Stimulated activated CD8-positive, alpha-beta memory T cell treated with anti-CD3 and anti-CD28 coated beads, Interleukin-15, amount 100 ng/mL, for 48 hours (primary cell): Measurements from ENCODE around the gene HSPA6.
"Not testable (repeated sequence)": the region's sequence is repeated elsewhere in the genome, so short reads cannot be mapped to it uniquely, and the experiment has no call there.

ENCODE experiments used
- DNase-seq, 2 donors: peaks; one replicate each; pipeline ENCODE4 v3.0.0-alpha.2; 2020; ENCODE audit warnings: low read depth in 2 of 2

HSPA6 gene

DNA sequence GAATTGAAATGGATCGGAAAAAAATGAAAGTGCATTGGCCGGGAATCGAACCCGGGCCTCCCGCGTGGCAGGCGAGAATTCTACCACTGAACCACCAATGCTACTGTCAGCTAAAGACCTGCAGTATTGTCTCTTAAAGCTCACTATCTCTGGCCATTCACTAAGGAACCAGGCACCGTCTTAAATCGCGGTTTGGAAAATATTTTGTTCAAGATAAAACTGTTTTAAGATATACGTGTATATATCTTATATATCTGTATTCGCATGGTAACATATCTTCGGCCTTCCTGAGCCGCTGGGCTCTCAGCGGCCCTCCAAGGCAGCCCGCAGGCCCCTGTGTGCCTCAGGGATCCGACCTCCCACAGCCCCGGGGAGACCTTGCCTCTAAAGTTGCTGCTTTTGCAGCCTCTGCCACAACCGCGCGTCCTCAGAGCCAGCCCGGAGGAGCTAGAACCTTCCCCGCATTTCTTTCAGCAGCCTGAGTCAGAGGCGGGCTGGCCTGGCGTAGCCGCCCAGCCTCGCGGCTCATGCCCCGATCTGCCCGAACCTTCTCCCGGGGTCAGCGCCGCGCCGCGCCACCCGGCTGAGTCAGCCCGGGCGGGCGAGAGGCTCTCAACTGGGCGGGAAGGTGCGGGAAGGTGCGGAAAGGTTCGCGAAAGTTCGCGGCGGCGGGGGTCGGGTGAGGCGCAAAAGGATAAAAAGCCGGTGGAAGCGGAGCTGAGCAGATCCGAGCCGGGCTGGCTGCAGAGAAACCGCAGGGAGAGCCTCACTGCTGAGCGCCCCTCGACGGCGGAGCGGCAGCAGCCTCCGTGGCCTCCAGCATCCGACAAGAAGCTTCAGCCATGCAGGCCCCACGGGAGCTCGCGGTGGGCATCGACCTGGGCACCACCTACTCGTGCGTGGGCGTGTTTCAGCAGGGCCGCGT is at the start of gene HSPA6:
TSS of gene HSPA6 (plus strand) at position 724 of the 925 bp plus-strand sequence. CDS start at position 843, 119 bp downstream.
- DNase-seq: peak in 1 of 2 donors; percentile 60

DNA sequence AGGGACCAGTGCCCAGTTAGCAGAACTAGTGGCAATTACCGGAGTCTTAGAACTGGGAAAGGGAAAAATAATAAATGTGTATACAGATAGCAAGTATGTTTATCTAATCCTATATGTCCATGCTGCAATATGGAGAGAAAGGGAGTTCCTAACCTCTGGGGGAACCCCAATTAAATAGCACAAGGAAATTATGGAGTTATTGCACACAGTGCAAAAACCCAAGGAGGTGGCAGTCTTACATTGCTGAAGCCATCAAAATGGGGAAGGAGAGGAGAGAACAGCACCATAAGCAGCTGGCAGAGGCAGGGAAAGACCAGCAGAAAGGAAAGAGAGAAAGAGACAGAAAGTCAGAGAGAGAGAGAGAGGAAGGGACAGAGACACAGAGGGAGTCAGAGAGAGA is 46.6 kb upstream of the HSPA6 start:
- not testable (repeated sequence) for DNase-seq

DNA sequence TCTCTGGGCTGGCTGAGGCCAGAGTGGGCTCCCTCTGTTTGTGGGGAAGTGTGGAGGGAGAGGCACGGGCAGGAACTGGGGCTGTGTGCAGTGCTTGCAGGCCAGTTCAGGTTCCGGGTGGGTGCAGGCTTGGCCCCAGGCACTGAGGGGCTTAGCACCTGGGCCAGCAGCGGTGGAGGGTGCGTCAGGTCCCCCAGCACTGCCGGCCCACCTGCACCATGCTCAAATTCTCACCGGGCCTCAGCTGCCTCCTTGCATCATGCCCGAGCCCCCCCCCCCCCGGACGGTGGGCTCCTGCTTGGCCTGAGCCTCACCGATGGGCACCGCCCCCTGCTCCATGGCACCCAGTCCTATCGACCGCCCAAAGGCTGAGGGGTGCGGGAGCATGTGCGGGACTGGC is 45.4 kb upstream of the HSPA6 start:
- no peak for DNase-seq

DNA sequence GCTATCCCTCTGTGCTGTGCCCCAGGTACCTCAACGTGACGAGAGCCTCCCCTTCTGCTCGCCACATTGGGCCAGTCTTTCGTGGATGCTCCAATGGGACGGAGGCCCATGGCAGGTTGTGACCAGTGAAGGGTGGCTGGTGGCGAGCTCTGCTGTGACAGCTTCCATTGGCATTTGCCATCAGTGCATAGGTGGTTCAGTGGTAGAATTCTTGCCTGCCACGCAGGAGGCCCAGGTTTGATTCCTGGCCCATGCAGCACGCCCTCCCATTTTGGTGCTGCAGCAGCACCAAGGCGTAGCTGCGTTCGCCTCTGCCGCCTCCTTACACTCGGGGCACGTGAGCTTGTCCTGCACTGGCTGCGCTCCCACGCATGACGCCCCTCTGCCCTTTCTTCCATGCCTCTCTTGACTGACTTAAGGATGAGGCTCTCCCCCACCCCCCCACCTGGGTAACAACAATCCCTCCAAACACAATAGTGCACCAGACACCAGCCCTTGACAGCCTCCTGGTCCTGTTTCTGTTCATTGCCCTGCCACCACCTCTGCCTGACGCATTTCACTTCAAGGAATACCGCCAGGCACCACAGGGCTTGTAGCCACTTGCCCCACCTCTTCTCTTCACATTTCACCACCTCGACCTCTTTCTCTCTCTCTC is 43.8 kb upstream of the HSPA6 start:
- DNase-seq: no peak

DNA sequence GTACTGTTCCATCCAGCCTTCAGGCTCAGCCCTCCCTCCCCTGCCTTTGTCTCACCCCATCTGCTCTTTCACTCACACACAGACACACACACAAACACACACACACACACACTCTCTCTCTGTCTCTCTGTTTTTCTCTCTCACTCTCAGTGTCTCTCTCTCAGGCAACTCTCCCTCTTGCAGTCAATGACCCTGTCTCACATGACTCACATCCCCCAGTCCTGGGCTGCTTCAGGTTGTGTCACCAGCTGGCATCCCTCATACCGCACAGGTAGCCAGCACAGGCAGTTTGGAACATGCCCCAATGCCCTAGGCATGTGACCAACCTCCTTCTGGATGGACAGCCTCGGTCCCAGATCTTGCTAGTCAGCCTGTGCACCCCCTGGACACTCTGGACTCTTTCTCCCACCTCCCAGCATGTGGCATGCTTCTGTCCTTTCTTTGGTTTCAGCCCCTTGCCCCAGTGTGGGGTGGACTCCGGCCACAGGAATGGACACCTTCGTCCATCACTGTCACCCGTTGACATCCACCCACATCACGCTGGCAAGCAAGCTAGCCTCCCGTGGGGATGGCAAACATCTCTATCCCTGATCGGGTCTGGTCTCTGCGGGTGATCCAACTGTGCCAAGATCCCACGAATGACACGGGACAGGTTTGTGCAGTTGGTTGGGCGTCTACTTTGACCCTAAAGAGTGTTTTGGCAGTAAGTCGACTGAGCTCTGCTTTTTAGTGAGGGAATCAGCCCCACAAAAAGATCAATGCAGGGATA is 42.5 kb upstream of the HSPA6 start:
- DNase-seq: no peak

DNA sequence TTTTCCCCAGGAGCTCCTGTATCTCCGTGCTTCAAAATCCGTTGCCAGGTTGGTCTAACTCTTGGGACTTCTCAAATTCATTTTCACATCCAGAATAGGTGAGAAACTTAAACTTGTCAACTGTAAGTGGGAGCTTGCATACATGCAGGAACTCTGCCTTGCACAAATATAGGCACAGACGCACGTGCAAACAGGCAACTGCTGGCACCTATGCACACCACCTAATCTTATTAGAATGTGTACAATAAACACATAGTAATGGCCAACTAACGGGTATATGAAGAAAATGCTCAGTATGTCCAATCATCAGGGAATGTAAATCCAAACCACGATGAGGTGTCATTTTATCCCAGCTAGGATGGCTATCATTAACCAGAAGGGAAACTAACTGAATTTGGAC is 41.7 kb upstream of the HSPA6 start:
- DNase-seq: no peak

DNA sequence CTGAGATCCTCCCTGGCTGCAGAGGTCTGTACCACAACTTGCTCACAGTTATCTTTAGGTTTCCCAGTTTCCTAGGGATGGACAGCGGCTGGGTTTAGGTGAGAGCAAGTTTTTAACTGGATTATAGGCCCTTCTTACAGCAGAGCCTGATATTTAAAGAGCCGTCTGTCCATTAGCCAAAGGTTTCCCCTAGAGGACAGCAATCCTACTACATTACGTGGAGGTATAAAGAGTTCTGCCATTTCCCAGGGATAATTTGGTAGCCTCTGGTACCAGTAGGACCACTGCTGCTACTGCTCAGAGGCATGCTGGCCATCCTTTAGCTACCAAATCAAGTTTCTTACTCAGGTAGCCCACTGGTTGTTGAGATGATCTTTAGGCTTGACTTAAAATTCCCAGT is 41.0 kb upstream of the HSPA6 start:
- no peak for DNase-seq

DNA sequence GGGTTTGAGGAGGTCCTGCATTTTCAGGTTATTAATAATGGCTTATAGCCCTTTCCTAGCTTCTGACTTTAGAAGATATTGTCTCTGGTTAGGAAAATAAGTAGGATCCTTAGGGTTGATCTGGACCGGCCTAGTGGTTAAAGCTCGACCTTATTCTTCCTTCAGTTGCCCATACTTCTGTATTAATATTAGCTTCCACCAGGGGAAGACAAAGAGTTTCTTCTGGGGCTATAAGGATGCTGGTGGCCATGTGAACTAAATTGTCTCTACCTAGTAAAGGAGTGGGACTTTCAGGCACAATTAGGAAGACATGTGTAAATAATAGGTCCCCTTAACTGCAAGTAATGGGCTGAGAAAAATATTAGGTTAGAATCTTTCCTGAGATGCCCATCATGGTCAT is 39.7 kb upstream of the HSPA6 start:
- no peak for DNase-seq

DNA sequence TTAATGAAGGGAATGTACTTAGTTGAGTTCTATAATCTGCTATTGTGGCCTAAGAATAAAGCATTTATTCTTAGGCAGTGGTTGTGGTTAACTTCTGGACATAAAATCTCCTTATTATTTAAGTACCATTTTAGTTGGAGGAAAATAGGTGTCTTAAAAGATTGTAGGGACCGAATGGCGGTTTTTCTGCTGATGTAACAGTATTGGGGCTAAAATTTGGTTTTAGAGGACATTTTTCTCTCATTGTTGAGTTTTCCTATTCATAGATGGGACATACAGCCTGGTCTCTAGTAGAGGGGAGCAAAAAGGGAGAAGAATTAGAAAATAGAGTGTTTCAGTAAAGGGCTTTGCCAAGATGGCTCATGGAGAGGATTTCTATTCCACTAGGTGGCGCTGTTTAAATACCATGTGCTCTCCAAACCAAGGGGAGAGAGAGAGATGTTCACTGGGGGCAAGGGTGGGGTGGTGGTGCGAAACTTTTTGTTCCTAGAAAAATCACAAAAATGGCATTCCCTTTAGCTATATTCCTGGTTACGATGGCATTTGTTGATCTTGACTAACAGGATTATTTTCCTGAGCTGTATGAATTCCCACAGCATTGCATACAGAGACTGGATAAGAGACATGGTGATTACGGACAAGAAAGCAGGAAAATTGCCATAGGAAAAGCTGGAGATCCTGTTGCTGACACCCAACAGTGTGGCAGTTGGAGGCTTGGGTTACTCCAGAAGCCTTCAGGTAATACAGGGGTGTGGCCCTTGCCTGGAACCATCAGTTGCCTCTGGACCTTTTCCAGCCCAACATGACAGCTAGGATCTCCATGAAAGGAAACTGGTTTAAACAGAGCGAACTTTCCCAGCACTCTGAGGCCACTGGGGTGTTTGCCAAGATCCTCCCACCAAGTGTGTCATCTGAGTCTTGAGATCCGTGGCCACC is 37.3 kb upstream of the HSPA6 start:
- no peak for DNase-seq

DNA sequence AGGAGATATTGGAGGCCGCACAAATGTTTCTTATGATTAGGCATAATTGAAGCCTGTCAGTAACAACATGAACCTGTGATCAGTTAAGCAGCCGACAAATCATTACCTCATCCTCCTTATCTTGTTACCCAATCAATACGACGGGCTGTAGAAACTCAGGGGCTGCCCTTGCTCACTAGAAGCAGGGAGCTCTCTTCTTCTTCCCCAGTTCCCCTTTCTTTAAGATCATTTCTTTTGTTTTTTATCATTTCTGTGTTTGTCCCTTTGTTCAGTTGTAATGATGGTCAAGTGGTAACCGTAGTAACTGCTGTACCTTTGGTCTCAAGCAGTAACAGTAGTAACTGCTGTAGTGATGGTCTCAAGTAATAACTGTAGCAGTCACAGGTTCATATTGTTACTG is 32.9 kb upstream of the HSPA6 start:
- DNase-seq: no peak

DNA sequence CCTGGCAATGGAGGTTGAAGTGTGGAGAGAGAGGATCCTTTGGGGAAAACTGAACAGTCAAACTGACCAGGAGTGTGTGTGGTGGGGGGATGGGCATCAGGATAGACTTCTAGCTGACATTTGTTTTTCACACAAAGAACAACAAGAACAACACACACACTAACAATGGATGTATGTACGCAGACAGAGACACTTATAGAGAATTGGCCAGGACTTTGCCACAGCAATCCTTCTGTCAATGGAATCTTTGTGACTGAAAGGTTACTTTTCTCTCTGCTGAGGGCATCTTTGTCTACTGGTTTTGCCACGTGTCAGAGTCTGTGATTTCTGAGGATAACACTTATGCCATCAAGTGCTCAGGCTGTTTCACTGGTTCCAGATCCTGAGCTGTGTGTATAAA is 31.5 kb upstream of the HSPA6 start:
- DNase-seq: no peak

DNA sequence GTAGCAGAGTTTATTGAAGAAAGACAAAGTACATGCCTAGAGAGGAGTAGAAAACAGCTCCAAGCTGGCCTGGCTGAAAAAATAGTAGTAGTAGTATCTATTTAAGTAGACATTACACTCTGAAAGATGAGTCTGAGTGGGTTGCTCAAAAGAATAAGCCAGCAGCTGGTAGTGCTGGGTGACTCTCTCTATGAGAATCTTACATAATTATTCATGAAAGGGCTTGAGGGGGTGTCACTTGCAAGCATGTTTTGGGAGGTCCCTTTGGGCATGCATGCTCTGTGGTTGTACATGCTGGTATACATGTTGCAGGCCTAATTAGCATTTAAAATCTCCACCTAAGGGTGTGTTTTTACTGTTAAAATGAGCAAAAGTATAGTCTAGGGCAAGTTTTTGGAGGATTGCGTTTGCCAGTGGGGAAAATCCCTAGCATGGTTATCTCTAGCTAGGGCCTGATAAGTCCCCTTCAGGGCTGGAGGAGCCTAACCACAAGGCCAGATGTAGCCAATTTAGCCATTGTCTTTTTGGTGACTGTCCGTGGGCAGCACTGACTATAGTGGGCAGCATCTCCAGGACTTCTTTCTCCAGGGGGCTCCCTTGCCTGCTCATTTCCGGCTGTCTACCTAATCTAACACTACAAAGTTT is 30.1 kb upstream of the HSPA6 start:
- DNase-seq: no peak

DNA sequence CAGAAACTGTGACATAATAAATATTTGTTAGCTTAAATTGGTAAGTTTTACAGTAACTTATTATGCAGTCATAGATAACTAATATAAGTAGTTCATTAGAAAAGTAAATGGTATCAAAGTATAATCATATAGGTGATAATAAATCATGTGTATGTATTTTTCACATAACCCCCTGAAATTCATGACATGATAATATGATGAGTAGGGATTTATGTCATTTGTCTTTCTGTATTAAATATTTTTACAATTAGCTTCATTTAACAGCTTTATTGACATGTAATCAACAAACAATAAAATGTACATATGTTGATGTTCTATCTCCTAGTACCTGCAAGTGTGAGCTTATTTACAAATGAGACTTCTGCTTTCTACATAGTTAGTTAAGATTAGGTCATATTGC is 28.9 kb upstream of the HSPA6 start:
- no peak for DNase-seq

DNA sequence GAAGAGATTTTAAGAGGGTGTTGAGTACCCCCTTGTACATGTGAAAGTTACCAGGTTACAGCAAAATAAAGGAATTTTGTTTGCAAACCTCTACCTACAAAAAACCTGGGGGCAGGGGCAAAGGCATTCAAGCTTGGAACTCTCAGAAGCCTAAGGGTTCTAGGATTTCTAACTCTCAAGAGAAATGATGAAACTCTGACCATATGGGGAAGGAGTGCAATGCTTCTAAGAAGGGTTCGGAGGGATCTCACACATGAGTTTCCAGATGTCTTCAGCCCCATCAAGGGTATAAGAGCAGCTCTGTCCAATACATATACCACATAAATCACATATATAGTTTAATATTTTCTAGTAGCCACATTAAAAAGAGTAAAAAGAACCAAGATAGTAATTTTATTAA is 26.4 kb upstream of the HSPA6 start:
- DNase-seq: no peak

DNA sequence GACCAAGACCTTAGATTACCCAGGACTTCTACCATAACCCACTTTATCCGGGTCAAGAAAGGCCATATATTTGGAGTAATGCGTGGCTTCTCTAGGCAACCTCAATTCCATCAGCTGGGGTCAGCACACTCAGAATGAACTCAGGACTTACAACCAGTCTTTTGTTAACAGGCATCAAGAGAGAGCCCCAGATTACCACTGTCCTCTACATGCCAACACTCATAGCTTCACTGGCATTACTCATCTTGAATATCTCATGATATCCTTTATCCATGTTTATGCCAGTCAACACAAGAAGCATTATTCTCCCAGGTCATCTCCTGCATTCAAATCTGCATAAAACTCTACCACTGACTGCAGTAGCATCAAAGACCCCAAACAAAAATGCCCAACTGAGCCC is 25.7 kb upstream of the HSPA6 start:
- DNase-seq: no peak

DNA sequence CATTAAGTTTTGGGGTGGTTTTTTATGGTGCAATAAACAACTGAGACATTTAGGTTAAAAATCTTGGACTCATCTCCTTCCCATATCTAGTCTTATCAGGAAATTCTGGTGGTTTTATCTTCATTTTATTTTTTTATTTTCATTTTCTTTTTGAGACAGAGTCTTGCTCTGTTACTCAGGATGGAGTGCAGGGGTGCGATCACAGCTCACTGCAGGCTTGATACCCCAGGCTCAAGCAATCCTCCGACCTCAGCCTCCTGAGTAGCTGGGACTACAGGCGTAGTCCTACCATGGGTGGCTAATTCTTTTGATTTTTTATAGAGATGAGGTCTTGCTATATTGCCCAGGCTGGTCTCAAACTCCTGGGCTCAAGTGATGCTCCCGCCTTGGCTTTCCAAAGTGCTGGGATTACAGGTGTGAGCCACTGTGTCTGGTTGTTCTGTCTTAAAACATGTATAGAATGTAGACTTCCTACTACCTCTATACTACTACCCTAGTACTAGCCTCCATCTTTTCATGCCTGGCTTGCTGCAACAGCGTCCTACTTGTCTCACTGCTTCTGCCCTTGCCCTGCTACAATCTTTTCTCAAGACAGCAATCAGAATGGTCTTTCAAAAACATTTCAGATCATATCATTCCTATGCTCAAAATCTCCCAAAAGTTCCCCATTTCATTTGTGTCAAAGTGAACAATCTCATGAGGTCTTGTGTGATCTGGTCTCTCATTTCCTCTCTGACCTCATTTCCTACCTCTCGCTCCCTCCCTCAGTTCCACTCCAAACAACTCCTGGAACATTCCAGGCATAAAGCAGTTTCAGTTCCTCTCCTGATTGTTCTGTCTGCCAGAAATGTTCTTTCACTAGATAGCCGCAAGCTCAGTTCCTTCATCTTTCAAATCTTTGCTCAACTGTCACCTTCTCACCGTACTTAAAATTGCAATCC is 25.0 kb upstream of the HSPA6 start:
- no peak for DNase-seq

DNA sequence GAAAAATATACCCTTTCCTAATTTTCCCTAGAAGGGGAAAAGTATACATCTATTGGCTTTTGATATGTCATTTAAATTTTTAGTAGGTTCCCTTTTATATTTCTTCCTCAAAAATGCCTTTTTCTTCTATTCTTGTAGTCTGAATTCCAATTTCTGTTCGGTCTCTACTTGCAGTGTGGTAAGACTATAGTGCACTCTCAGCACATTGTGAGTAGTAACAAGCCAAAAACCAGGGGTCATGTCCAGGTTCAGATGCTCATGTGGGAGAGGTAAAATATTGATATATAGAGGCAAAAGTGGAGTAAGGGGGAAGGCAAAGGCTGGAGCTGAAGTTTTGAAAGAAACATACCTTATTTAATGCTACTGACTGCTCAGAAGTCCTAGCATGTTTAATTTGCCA is 23.1 kb upstream of the HSPA6 start:
- no peak for DNase-seq

DNA sequence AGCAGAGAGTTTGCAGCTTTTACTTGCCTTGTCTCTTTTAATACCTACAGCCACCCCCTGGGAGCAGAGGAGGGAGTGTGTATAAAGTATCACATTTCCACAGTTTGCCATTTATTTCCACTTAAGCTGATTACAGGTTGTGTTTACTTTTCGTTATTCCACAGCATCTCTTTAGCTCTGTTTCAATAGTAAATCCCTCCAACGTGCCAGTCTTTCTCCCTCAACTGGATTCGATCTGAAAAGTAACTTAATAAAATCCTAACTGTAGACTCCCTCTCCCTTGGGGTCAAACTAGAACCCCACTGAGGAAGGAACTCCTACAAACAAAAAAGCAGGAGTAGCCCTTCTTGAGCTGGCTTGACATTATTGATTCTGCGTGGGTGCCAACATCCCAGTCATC is 22.2 kb upstream of the HSPA6 start:
- no peak for DNase-seq

DNA sequence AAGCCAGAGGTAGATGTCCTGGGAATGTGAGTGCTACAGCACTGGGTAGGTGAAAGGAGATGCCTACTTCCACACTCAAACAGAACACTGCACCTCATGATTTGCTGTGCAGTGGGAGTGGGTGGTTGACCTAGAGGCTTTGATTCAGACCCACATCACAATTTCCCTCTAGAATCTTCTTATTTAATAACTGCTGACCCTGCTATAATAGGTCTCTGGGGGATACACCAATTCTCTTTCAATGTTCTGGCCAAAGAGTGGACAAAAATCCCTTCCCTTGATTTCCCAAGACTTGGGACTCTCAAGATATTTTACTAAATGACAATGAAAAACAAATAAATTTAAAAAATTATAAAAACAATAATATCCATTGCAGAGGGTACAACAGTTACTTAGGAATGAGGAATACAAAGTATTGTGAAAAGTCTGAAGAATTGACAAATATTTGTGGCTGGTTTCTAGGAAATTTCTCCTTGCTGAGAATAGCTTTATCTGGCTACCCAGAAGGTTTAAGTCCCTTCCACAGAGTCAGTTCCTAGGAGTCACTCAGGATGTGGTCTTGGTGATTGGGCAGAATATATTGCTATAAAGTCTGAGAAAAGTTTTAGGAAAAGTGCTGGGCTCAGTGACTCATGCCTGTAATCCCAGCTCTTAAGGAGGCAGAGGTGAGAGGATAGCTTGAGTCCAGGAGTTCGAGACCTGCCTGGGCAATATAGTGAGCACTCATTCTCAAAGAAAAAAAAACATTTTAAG is 21.5 kb upstream of the HSPA6 start:
- DNase-seq: no peak
